ENCODE results near the gene TP53I11.

TP53I11 gene

DNA sequence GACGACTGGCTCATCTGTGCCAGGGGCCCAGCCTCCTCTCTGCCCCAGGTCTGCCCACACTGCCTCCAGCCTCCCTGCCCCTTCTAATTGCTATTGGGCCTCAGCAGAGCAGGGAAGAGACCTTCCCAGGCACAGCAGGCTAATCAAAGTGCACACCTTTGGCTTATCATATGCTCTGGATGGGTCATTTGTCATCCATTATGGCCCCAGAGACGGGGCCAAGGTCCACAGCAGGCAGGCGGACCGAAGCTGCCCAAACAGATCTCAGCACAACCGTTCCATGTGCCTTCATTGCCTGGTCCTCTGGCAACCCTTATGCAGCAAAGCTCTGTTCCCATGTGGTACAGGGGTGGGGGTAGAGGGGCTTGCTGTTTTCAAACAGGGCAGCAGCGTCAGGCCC, 66.6 kb downstream of the TP53I11 start:
- no peak for DNase-seq

DNA sequence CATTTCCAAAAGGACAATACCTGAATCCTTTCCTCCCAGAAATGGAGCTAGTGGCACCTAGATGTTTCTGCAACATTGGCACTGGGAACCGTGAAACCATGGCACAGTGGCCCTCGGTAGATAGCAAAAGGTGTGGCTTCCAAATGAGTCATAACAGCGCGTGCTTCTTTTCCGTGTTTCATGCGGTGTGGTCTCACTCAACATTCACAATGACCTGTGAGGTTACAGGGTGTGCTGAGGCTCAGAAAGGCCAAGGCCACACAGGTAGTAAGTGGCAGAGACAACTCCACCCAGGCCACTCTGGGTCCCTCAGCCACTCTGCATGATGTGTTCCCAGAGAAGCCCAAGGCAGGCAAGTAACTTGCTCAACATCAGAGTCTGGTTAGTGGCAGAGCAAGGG, 67.4 kb downstream of the TP53I11 start:
- no peak for DNase-seq

Measured in NCI-H524 (cell line).